ENCODE results near the gene SIRT6. TPM values are rescaled to one million over a fixed set of nuclear protein-coding genes. Genes with fewer than 3 reads are reported as not detected.

Gene SIRT6
- total RNA-seq, 6 donors from 2014 or later: 20.8 to 55.0 (median 27.8) TPM

DNA sequence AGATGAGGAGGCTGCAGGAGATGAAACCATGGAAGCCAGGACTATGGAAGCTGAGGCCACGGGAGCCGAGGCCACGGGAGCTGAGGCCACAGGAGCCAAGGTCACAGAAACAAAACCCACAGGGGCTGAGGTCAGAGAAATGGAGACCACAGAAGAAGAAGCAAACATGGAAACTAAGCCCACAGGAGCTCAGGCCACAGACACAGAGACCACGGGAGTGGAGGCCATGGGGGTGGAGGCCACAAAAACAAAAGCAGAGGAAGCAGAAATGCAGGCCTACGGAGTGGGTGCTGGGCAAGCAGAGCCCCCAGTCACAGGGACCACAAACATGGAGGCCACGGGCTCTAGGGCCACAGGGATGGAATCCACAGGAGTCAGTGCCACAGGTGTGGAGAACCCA, 34.5 kb upstream of the SIRT6 start:
- Histone ChIP-seq H3K36me3 (no peaks in the 10 kb centered on the region), H3K4me1 (no peaks in the 10 kb centered on the region), H3K27me3 (no peaks in the 10 kb centered on the region), H3K27ac (no peak overlapping the region), H3K9me3 (no peaks in the 10 kb centered on the region), H3K4me3 (no peak overlapping the region)
- 75 to 79% methylated on average over 5 to 6 of the region's 6 CpGs for WGBS, 2 donors
- ATAC-seq (ENCODE audit: low FRiP score in 2 of 2): no peak
- no peak for TF ChIP-seq POLR2AphosphoS5 (IDR thresholded peaks at IDR 0.05)
- no peak for TF ChIP-seq POLR2A (IDR thresholded peaks at IDR 0.05)
- TF ChIP-seq, protein P1, sequence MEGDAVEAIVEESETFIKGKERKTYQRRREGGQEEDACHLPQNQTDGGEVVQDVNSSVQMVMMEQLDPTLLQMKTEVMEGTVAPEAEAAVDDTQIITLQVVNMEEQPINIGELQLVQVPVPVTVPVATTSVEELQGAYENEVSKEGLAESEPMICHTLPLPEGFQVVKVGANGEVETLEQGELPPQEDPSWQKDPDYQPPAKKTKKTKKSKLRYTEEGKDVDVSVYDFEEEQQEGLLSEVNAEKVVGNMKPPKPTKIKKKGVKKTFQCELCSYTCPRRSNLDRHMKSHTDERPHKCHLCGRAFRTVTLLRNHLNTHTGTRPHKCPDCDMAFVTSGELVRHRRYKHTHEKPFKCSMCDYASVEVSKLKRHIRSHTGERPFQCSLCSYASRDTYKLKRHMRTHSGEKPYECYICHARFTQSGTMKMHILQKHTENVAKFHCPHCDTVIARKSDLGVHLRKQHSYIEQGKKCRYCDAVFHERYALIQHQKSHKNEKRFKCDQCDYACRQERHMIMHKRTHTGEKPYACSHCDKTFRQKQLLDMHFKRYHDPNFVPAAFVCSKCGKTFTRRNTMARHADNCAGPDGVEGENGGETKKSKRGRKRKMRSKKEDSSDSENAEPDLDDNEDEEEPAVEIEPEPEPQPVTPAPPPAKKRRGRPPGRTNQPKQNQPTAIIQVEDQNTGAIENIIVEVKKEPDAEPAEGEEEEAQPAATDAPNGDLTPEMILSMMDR (IDR thresholded peaks at IDR 0.05): no peak
- no peak for TF ChIP-seq EP300 (IDR thresholded peaks at IDR 0.05)
- no peak for DNase-seq

DNA sequence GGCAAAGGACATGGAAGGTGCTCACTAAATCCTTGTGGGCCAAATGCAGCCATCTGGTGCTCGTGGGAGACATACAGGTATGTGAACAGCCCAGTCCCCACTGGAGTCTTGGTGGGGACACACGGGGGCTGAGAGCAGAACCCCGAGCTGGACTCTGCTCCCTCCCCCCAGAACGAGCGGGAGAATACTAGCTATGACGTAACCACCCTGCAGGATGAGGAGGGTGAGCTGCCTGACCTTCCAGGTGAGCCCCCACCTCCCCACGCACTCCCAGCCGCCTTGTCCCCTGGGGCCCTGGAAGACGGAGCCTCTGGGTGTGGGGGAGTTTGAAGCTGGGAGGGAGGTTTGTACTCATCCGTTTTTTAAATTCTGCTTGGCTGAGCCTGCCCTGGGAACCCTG, 33.4 kb upstream of the SIRT6 start:
- H3K4me3 ChIP-seq: no peak overlapping the region
- no peak overlapping the region for H3K27ac ChIP-seq
- no peaks in the 10 kb centered on the region for H3K9me3 ChIP-seq
- no peak for DNase-seq
- no peaks in the 10 kb centered on the region for H3K36me3 ChIP-seq
- H3K4me1 ChIP-seq: no peaks in the 10 kb centered on the region
- no peaks in the 10 kb centered on the region for H3K27me3 ChIP-seq
- TF ChIP-seq POLR2A (IDR thresholded peaks at IDR 0.05) (no peak), POLR2AphosphoS5 (IDR thresholded peaks at IDR 0.05) (no peak), EP300 (IDR thresholded peaks at IDR 0.05) (no peak)
- TF ChIP-seq, protein P1 (IDR thresholded peaks at IDR 0.05): no peak
- WGBS, 2 donors: 67 to 69% methylated on average over 8 to 9 of the region's 10 CpGs
- peak in 1 of 2 donors; percentile 19 for ATAC-seq (ENCODE audit: low FRiP score in 2 of 2)

DNA sequence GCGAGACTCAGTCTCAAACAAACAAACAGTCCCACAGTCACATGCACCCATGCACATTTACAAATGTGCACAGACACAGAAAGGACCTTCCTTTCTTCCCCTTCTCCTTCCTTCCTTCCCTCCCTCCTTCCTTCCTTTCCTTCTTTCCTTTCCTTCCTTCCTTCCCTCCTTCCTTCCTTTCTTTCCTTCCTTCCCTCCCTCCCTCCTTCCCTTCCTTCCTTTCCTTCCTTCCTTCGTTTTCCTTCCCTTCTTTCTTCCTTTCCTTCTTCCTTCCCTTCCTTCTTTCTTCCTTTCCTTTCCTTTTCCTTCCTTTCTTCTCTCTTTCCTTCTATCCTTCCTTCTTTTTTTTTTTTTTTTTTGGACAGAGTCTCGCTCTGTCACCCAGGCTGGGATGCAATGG, 30.8 kb upstream of the SIRT6 start:
- H3K4me3 ChIP-seq: no peak overlapping the region
- ATAC-seq (ENCODE audit: low FRiP score in 2 of 2) (no peak), DNase-seq (no peak)
- H3K36me3 ChIP-seq: no peaks in the 10 kb centered on the region
- H3K9me3 ChIP-seq: no peaks in the 10 kb centered on the region
- WGBS, 2 donors: 67 to 77% methylated on average over 3 of the region's 3 CpGs
- H3K27ac ChIP-seq: no peak overlapping the region
- H3K4me1 ChIP-seq: no peaks in the 10 kb centered on the region
- H3K27me3 ChIP-seq: no peaks in the 10 kb centered on the region
- TF ChIP-seq, protein P1 (IDR thresholded peaks at IDR 0.05): no peak
- TF ChIP-seq POLR2A (IDR thresholded peaks at IDR 0.05): no peak
- TF ChIP-seq POLR2AphosphoS5 (IDR thresholded peaks at IDR 0.05): no peak
- no peak for TF ChIP-seq EP300 (IDR thresholded peaks at IDR 0.05)

DNA sequence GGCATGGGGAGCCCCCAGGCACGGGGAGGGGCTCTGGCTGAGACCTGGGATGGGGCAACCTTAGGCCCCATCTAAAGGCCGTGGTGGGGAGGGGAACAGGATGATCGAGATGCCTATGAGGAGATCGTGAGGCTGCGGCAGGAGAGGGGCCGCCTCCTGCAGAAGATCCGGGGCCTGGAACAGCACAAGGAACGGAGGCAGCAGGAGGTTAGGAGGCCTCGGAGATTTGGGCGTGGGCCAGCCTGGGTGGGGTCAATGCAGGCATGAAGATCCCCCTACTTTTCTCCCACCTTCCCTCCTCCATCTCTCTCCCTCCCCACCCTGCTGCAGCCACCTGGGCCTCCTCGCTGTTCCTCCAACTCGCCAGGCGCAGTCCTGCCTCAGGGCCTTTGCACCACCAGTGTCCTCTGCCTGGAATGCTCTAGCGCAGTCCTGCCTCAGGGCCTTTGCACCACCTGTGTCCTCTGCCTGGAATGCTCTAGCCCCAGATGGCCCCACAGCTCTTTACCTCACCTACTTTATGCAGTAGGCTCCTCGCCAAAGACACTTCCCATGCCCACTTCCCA, 27.9 kb upstream of the SIRT6 start:
- H3K9me3 ChIP-seq: no peaks in the 10 kb centered on the region
- H3K27me3 ChIP-seq: no peaks in the 10 kb centered on the region
- no peaks in the 10 kb centered on the region for H3K4me1 ChIP-seq
- WGBS, 2 donors: 77 to 80% methylated on average over 14 to 15 of the region's 15 CpGs
- DNase-seq (no peak), ATAC-seq (ENCODE audit: low FRiP score in 2 of 2) (no peak)
- no peak for TF ChIP-seq POLR2A (IDR thresholded peaks at IDR 0.05)
- no peak for TF ChIP-seq POLR2AphosphoS5 (IDR thresholded peaks at IDR 0.05)
- TF ChIP-seq, protein P1 (IDR thresholded peaks at IDR 0.05): no peak
- no peak for TF ChIP-seq EP300 (IDR thresholded peaks at IDR 0.05)
- H3K36me3 ChIP-seq: no peaks in the 10 kb centered on the region
- no peak overlapping the region for H3K27ac ChIP-seq
- H3K4me3 ChIP-seq: no peak overlapping the region

Data from upper lobe of left lung (tissue), 6 donors.